MG63 (cell line): Measurements from ENCODE around the gene NRL. TPM values are rescaled to one million over a fixed set of nuclear protein-coding genes. Genes with fewer than 3 reads are reported as not detected.
"Not testable (repeated sequence)": the region's sequence is repeated elsewhere in the genome, so short reads cannot be mapped to it uniquely, and the experiment has no call there.

Experiments used
- DNase-seq: peaks from one replicate; pipeline ENCODE4 v3.0.0-alpha.2; 2020
- H3K27me3 ChIP-seq: fragments of 250-450 bp; sonication (Bioruptor Pico); 2 replicates; pipeline ENCODE4 v1.5.1; 2020; ENCODE audit warnings: mild to moderate bottlenecking, moderate library complexity
- H3K36me3 ChIP-seq: fragments of 250-450 bp; sonication (Bioruptor Pico); 2 replicates; pipeline ENCODE4 v1.5.1; 2020; ENCODE audit warnings: mild to moderate bottlenecking, moderate library complexity
- H3K4me3 ChIP-seq: fragments of 250-450 bp; sonication (Bioruptor Pico); 2 replicates; pipeline ENCODE4 v1.5.1; 2020; ENCODE audit warnings: mild to moderate bottlenecking, moderate library complexity
- H3K9me3 ChIP-seq: fragments of 250-450 bp; sonication (Bioruptor Pico); 2 replicates; pipeline ENCODE4 v1.5.1; 2020; ENCODE audit warnings: mild to moderate bottlenecking, moderate library complexity
- total RNA-seq: library from RNA; depleted of rRNA; stranded (reverse); fragments of >200 nt; shearing (Covaris generic); gene quantifications from 2 replicates; pipeline ENCODE4 v1.2.3, GENCODE V29; 2014; ENCODE audit warnings: low replicate concordance; rRNA removed

The NRL gene
- total RNA-seq, 1 experiment from 2014 or later: 4.9 TPM

GRCh38 chr14:24036963-24037657, 77.6 kb downstream of the NRL start:
- not testable (repeated sequence) for DNase-seq, H3K27me3 ChIP-seq, H3K9me3 ChIP-seq, H3K36me3 ChIP-seq
- H3K4me3 ChIP-seq: peak overlapping the region; percentile 59

GRCh38 chr14:24036169-24036962, 78.4 kb downstream of the NRL start:
- Histone ChIP-seq H3K27me3 (no peaks in the 10 kb centered on the region), H3K9me3 (no peaks in the 10 kb centered on the region; the same call in 1 of the 2 replicates), H3K36me3 (no peaks in the 10 kb centered on the region), H3K4me3 (peak overlapping the region; percentile 59)
- peak; percentile 81 for DNase-seq

- not testable (repeated sequence) for H3K27me3 ChIP-seq, H3K9me3 ChIP-seq, DNase-seq, H3K36me3 ChIP-seq
- peak overlapping the region; percentile 59 for H3K4me3 ChIP-seq
Observed at GRCh38 chr14:24035769-24036168, 79.0 kb downstream of the NRL start.

GRCh38 chr14:24032727-24033418, 81.9 kb downstream of the NRL start:
- H3K9me3 ChIP-seq: no peaks in the 10 kb centered on the region; the same call in none of the 2 replicates
- no peak overlapping the region for H3K4me3 ChIP-seq
- no peak for DNase-seq
- H3K27me3 ChIP-seq: no peaks in the 10 kb centered on the region
- H3K36me3 ChIP-seq: no peaks in the 10 kb centered on the region

- not testable (repeated sequence) for H3K27me3 ChIP-seq, H3K4me3 ChIP-seq, H3K36me3 ChIP-seq, DNase-seq, H3K9me3 ChIP-seq
Observed at GRCh38 chr14:24031331-24031730, 83.4 kb downstream of the NRL start.

- not testable (repeated sequence) for H3K36me3 ChIP-seq, H3K4me3 ChIP-seq, H3K9me3 ChIP-seq, H3K27me3 ChIP-seq, DNase-seq
Observed at GRCh38 chr14:24029687-24030086, 85.1 kb downstream of the NRL start.

Other genes with a start within 250 kb of the NRL start
- 32.4 and 35.9 TPM in 2 replicates for gene DHRS4, start 161.2 kb downstream of the NRL start, total RNA-seq
- 2.0 and 13.5 TPM in 2 replicates for gene DHRS4L2, start 126.0 kb downstream of the NRL start, total RNA-seq
- gene CARMIL3, start 62.9 kb downstream of the NRL start, total RNA-seq: not detected in 2 replicates
- gene CPNE6, start 43.4 kb downstream of the NRL start, total RNA-seq: not detected in 2 replicates
- 6.7 and 27.5 TPM in 2 replicates for gene PCK2, start 20.6 kb downstream of the NRL start, total RNA-seq
- 22.7 and 64.7 TPM in 2 replicates for gene DCAF11, start 172 bp downstream of the NRL start, total RNA-seq
- gene FITM1, start 15.7 kb upstream of the NRL start, total RNA-seq: 0.79 TPM in 1 of 2 replicates, not detected in the other
- gene PSME1, start 21.2 kb upstream of the NRL start, total RNA-seq: 37.5 and 39.3 TPM in 2 replicates
- gene EMC9, start 26.6 kb upstream of the NRL start, total RNA-seq: 7.2 and 15.7 TPM in 2 replicates
- 84.9 and 111 TPM in 2 replicates for gene PSME2, start 31.7 kb upstream of the NRL start, total RNA-seq
- 39.6 and 52.1 TPM in 2 replicates for gene RNF31, start 32.5 kb upstream of the NRL start, total RNA-seq
- 15.8 and 26.4 TPM in 2 replicates for gene IRF9, start 46.3 kb upstream of the NRL start, total RNA-seq
- 0.66 and 2.1 TPM in 2 replicates for gene REC8, start 57.1 kb upstream of the NRL start, total RNA-seq
- gene IPO4, start 73.9 kb upstream of the NRL start, total RNA-seq: 41.0 and 60.5 TPM in 2 replicates
- gene TM9SF1, start 80.5 kb upstream of the NRL start, total RNA-seq: 25.2 and 39.3 TPM in 2 replicates
- not detected in 2 replicates for gene TSSK4, start 90.7 kb upstream of the NRL start, total RNA-seq
- 20.0 and 75.5 TPM in 2 replicates for gene CHMP4A, start 98.5 kb upstream of the NRL start, total RNA-seq
- gene MDP1, start 101.1 kb upstream of the NRL start, total RNA-seq: 2.5 and 4.5 TPM in 2 replicates
- gene NEDD8, start 117.4 kb upstream of the NRL start, total RNA-seq: 138 and 173 TPM in 2 replicates
- 54.0 and 60.9 TPM in 2 replicates for gene GMPR2, start 118.0 kb upstream of the NRL start, total RNA-seq
- 23.6 and 36.7 TPM in 2 replicates for gene TINF2, start 127.7 kb upstream of the NRL start, total RNA-seq
- 0.86 and 2.0 TPM in 2 replicates for gene TGM1, start 148.2 kb upstream of the NRL start, total RNA-seq
- 1.7 and 2.6 TPM in 2 replicates for gene RABGGTA, start 156.6 kb upstream of the NRL start, total RNA-seq
- 1.5 and 2.5 TPM in 2 replicates for gene DHRS1, start 184.8 kb upstream of the NRL start, total RNA-seq
- 6.6 and 10.6 TPM in 2 replicates for gene NOP9, start 184.9 kb upstream of the NRL start, total RNA-seq
- gene CIDEB, start 193.0 kb upstream of the NRL start, total RNA-seq: not detected in 2 replicates
- gene LTB4R2, start 195.2 kb upstream of the NRL start, total RNA-seq: 0.59 and 0.82 TPM in 2 replicates
- 1.4 and 1.5 TPM in 2 replicates for gene LTB4R, start 196.6 kb upstream of the NRL start, total RNA-seq
- not detected in 2 replicates for gene ADCY4, start 220.1 kb upstream of the NRL start, total RNA-seq
- not detected in 2 replicates for gene RIPK3, start 225.0 kb upstream of the NRL start, total RNA-seq